ENCODE measurements around the gene PPM1M.

Gene PPM1M

DNA sequence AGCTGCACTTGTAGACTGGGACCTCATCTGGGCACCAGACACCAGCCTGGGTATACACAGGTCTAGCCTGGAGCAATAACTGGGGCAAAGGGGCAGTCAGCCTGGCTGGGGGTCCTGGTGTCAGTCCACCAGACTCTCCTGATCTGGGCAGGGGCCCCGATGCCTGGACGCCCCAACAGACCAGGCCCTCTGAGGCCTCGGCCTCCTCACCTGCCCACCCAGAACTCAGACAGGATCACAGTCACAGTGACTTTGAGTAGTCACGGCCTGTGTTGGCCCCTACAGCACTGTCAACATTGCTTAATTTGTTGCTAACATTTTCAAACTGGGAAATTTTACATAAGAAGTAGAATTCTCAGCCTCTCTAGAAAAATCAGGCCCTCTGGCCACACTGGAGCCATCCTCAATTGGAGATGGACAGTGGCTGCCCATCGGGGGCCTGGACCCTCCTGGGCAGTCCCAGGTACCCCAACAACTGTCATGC, 12.4 kb upstream of the PPM1M start:
- CTCF ChIA-PET: interaction anchor here (0.7 to 2.2 kb wide), 5 partner anchors 10 to 203 kb away, joined by 3 to 12 read pairs (median 6); partner anchors contain the start of gene WDR82
- POLR2A ChIA-PET: interaction anchor here (0.6 to 1.2 kb wide), 2 partner anchors 54 to 106 kb away, joined by 3 read pairs; partner anchors contain the start of gene GLYCTK
- DNase-seq (ENCODE audit: extremely low spot score): no peak
- TF ChIP-seq ZNF384 (IDR thresholded peaks at IDR 0.05): no peak
- no peak for TF ChIP-seq FOXA1 (IDR thresholded peaks at IDR 0.05)
- TF ChIP-seq TARDBP (IDR thresholded peaks at IDR 0.05): no peak
- TF ChIP-seq SUZ12 (IDR thresholded peaks at IDR 0.05): no peak
- TF ChIP-seq FOXK2 (IDR thresholded peaks at IDR 0.05): no peak
- no peak for TF ChIP-seq SP1 (IDR thresholded peaks at IDR 0.05)
- TF ChIP-seq HDGF (IDR thresholded peaks at IDR 0.05; ENCODE audit: borderline replicate concordance): no peak
- TF ChIP-seq CTBP1 (IDR thresholded peaks at IDR 0.05; ENCODE audit: borderline replicate concordance): no peak
- no peak for TF ChIP-seq LEF1 (IDR thresholded peaks at IDR 0.05; ENCODE audit: borderline replicate concordance)
- TF ChIP-seq NFRKB (IDR thresholded peaks at IDR 0.05): no peak
- TF ChIP-seq ARNT (IDR thresholded peaks at IDR 0.05): no peak
- TF ChIP-seq L3MBTL2 (conservative IDR thresholded peaks at IDR 0.05): no peak
- TF ChIP-seq ELF4 (IDR thresholded peaks at IDR 0.05): no peak
- TF ChIP-seq, protein P1, sequence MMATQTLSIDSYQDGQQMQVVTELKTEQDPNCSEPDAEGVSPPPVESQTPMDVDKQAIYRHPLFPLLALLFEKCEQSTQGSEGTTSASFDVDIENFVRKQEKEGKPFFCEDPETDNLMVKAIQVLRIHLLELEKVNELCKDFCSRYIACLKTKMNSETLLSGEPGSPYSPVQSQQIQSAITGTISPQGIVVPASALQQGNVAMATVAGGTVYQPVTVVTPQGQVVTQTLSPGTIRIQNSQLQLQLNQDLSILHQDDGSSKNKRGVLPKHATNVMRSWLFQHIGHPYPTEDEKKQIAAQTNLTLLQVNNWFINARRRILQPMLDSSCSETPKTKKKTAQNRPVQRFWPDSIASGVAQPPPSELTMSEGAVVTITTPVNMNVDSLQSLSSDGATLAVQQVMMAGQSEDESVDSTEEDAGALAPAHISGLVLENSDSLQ (IDR thresholded peaks at IDR 0.05): no peak
- no peak for TF ChIP-seq FOXM1 (IDR thresholded peaks at IDR 0.05; ENCODE audit: borderline replicate concordance)
- no peak for TF ChIP-seq BHLHE40 (IDR thresholded peaks at IDR 0.05; ENCODE audit: borderline replicate concordance)

DNA sequence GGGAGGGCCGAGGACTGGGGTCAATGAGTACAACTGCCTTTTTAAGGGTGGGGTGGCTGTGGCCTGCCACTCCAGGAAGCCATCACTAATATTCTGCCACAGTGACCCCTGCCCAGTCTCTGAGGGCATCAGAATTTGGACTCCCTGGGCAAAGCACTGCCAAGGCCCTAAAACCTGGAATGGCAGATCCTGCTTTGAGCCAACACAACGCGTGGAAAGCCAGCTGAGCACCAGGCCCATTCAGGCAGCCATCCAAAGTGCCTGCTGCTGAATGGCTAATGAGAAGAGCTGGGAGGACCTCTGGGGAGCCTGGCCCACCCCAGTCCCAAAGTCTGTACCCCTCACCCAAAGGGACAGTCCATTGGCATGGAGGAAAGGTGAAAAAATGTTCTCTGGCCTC, 11.6 kb upstream of the PPM1M start:
- no peak for TF ChIP-seq ELF4 (IDR thresholded peaks at IDR 0.05)
- TF ChIP-seq SP1 (IDR thresholded peaks at IDR 0.05): no peak
- no peak for TF ChIP-seq L3MBTL2 (conservative IDR thresholded peaks at IDR 0.05)
- no peak for DNase-seq (ENCODE audit: extremely low spot score)
- POLR2A ChIA-PET: interaction anchor here (1.4 to 1.9 kb wide), 2 partner anchors 14 to 43 kb away, joined by 4 to 5 read pairs; no protein-coding TSS in a partner anchor
- CTCF ChIA-PET: interaction anchor here (0.6 to 1.0 kb wide), 2 partner anchors 13 to 76 kb away, joined by 3 read pairs; no protein-coding TSS in a partner anchor

DNA sequence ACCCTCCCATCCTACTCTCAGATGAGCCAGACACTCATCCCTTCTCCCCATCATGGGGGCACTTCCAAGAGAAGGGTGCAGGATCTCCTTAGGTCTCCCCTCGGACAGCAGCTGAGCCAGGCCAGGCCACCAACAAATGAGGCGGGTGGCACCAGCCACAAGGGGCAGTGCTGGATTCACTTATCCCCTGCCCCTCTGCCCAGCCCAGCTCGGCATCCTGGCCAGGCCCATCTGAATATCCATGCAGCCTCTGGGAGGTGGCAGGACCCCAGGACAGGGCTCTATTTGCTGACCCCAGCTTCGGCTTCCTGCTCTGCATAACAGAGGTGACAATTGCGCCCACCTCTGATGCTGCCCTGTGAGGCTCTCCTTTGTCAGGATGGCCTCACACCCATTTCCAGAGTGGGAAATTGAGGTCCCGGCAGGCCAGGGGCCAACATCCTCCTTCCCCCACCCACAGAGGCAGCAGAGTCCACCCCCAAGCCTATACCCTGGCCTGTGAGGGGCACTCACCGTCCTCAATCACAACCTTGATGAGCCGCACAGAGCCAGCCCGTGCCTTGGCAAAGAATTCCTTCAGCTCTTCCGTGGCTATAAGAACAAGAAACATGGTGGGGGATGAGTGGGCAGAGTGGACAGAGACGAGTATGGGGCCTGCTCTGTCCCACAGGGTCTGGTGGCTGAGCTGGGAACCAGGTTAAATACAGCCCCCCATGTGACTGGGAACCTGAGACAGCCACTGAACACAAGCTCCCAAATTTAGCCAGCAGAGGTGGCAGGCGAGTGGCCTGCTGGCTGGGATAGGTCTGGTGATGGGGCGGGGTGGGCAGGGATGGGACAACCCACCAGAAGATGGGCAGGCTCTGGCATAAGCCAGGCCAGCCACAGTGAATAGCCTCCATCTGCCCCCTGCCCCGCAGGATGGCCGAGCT, 10.8 kb upstream of the PPM1M start:
- TF ChIP-seq HDGF (IDR thresholded peaks at IDR 0.05; ENCODE audit: borderline replicate concordance): no peak
- TF ChIP-seq FOXM1 (IDR thresholded peaks at IDR 0.05; ENCODE audit: borderline replicate concordance): no peak
- TF ChIP-seq ZNF384 (IDR thresholded peaks at IDR 0.05): no peak
- no peak for TF ChIP-seq LEF1 (IDR thresholded peaks at IDR 0.05; ENCODE audit: borderline replicate concordance)
- no peak for TF ChIP-seq NFRKB (IDR thresholded peaks at IDR 0.05)
- TF ChIP-seq BHLHE40 (IDR thresholded peaks at IDR 0.05; ENCODE audit: borderline replicate concordance): no peak
- no peak for TF ChIP-seq SUZ12 (IDR thresholded peaks at IDR 0.05)
- TF ChIP-seq SP1 (IDR thresholded peaks at IDR 0.05): no peak
- no peak for TF ChIP-seq FOXK2 (IDR thresholded peaks at IDR 0.05)
- TF ChIP-seq L3MBTL2 (conservative IDR thresholded peaks at IDR 0.05): no peak
- TF ChIP-seq ELF4 (IDR thresholded peaks at IDR 0.05): no peak
- TF ChIP-seq ARNT (IDR thresholded peaks at IDR 0.05): no peak
- TF ChIP-seq CTBP1 (IDR thresholded peaks at IDR 0.05; ENCODE audit: borderline replicate concordance): no peak
- TF ChIP-seq FOXA1 (IDR thresholded peaks at IDR 0.05): no peak
- TF ChIP-seq, protein P1 (IDR thresholded peaks at IDR 0.05): no peak
- TF ChIP-seq TARDBP (IDR thresholded peaks at IDR 0.05): no peak
- no peak for DNase-seq (ENCODE audit: extremely low spot score)
- POLR2A ChIA-PET: interaction anchor here (1.4 to 1.9 kb wide), 2 partner anchors 14 to 43 kb away, joined by 4 to 5 read pairs; no protein-coding TSS in a partner anchor
- CTCF ChIA-PET: interaction anchor here (0.6 to 1.0 kb wide), 2 partner anchors 14 to 77 kb away, joined by 3 read pairs; no protein-coding TSS in a partner anchor

DNA sequence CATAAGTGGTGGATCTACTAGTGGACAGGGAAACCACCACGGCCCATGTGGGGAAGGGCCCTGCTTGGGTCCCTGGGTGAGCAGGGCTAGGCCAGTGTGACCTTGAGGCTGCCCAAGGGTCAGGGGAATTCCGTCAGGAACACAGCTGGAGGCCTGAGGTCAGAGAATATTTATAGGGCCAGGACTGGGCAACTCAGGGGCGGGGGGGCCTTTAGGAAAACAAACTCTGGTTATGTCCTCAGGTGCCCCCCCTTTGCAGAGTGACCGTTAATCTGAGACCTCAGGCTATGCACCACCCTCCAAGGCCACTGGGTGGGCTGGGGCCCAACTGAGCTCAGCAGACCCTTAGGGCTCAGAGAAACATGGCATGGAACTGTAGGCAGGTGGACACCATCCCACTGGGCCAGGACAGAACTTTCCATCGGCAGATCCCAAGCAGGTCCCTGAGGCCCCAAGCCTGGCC, 9.1 kb upstream of the PPM1M start:
- CTCF ChIA-PET: interaction anchor here (0.6 to 2.1 kb wide), 3 partner anchors 16 to 301 kb away, joined by 3 to 9 read pairs (median 5); no protein-coding TSS in a partner anchor
- POLR2A ChIA-PET: interaction anchor here (0.8 kb wide), 1 partner anchor 40 kb away, joined by 3 read pairs; no protein-coding TSS in a partner anchor
- DNase-seq (ENCODE audit: extremely low spot score): no peak
- TF ChIP-seq SUZ12 (IDR thresholded peaks at IDR 0.05) (no peak), NFRKB (IDR thresholded peaks at IDR 0.05) (no peak), TARDBP (IDR thresholded peaks at IDR 0.05) (no peak), ARNT (IDR thresholded peaks at IDR 0.05) (no peak), FOXK2 (IDR thresholded peaks at IDR 0.05) (no peak), ZNF384 (IDR thresholded peaks at IDR 0.05) (no peak), SP1 (IDR thresholded peaks at IDR 0.05) (no peak), L3MBTL2 (conservative IDR thresholded peaks at IDR 0.05) (no peak), HDGF (IDR thresholded peaks at IDR 0.05; ENCODE audit: borderline replicate concordance) (no peak), CTBP1 (IDR thresholded peaks at IDR 0.05; ENCODE audit: borderline replicate concordance) (no peak), LEF1 (IDR thresholded peaks at IDR 0.05; ENCODE audit: borderline replicate concordance) (no peak), BHLHE40 (IDR thresholded peaks at IDR 0.05; ENCODE audit: borderline replicate concordance) (no peak), FOXA1 (IDR thresholded peaks at IDR 0.05) (no peak), FOXM1 (IDR thresholded peaks at IDR 0.05; ENCODE audit: borderline replicate concordance) (no peak), ELF4 (IDR thresholded peaks at IDR 0.05) (no peak)
- TF ChIP-seq, protein P1 (IDR thresholded peaks at IDR 0.05): no peak
